B cell (primary cell): ENCODE measurements around the gene AP1G1. TPM values are rescaled to one million over a fixed set of nuclear protein-coding genes. Genes with fewer than 3 reads are reported as not detected.

ENCODE experiments used
- ATAC-seq: fragments of 200-7000 bp; cut with Tn5 transposase; one replicate; pipeline ENCODE4 v1.10.0; 2021; ENCODE audit warnings: low read depth, mild to moderate bottlenecking, moderate number of reproducible peaks, moderate library complexity
- CTCF ChIA-PET: fragments of 350-600 bp; sonication (Branson Sonifier 250); formaldehyde crosslinking; loops from one replicate; lab custom pipeline; 2021; ENCODE audit warnings: antibody characterized with exemption, inconsistent platforms; lab: Charles Lee
- POLR2A ChIA-PET: fragments of 350-600 bp; sonication (Branson Sonifier 250); formaldehyde crosslinking; loops from one replicate; lab custom pipeline; 2021; ENCODE audit warnings: antibody characterized with exemption; lab: Charles Lee
- DNase-seq: peaks from one replicate; pipeline ENCODE4 v3.0.0; 2013
- H2AFZ ChIP-seq: 2 replicates; pipeline ENCODE4 v1.6.1; 2012; ENCODE audit warnings: mild to moderate bottlenecking, low read depth, low read length; ENCODE audit not compliant: insufficient read depth, poor library complexity, severe bottlenecking
- H3K27ac ChIP-seq, 2 donors: 1 replicate in 1 of 2; 2 replicates in 1 of 2; pipeline ENCODE4 v1.5.1; 2012 to 2013; ENCODE audit warnings: low read length in 2 of 2, mild to moderate bottlenecking in 2 of 2, moderate library complexity in 1 of 2
- H3K27me3 ChIP-seq, 4 experiments: fragments of 200-600 bp in 1 of 4; sonication (generic) in 1 of 4; replicated peaks in 1 of 4; 1 replicate in 2 of 4; 2 replicates in 2 of 4; pipeline versions ENCODE4 v1.6.1 to v1.7.0; 2013 to 2016; ENCODE audit warnings: low read length in 3 of 4, mild to moderate bottlenecking in 2 of 4, mixed read lengths in 1 of 4, moderate library complexity in 1 of 4; ENCODE audit not compliant: insufficient read depth in 4 of 4, control insufficient read depth in 3 of 4; ENCODE audit errors: control extremely low read depth in 1 of 4
- H3K36me3 ChIP-seq, 2 experiments: replicated peaks in 1 of 2; 1 replicate in 1 of 2; 2 replicates in 1 of 2; pipeline versions ENCODE4 v1.6.1 to v1.7.1; 2013; ENCODE audit warnings: low read length in 1 of 2; ENCODE audit not compliant: insufficient read depth in 2 of 2, control insufficient read depth in 1 of 2; ENCODE audit errors: control extremely low read depth in 1 of 2, extremely low read depth in 1 of 2
- H3K4me1 ChIP-seq, 2 donors: fragments of 200-600 bp in 1 of 2; sonication (generic) in 1 of 2; 1 replicate in 1 of 2; 2 replicates in 1 of 2; pipeline versions ENCODE4 v1.5.1 to v1.6.1; 2013 to 2017; ENCODE audit warnings: low read length in 2 of 2; ENCODE audit not compliant: control insufficient read depth in 2 of 2, insufficient read depth in 2 of 2
- H3K4me2 ChIP-seq: replicated peaks from 2 replicates; pipeline ENCODE3; 2012; ENCODE audit warnings: mild to moderate bottlenecking, low read depth, low read length; ENCODE audit not compliant: poor library complexity, severe bottlenecking
- H3K4me3 ChIP-seq, 5 experiments: fragments of 200-600 bp in 1 of 5; sonication (generic) in 1 of 5; 1 replicate in 3 of 5; 2 replicates in 2 of 5; pipeline versions ENCODE4 v1.5.1 to v1.7.0; 2011 to 2016; ENCODE audit warnings: low read length in 4 of 5, mild to moderate bottlenecking in 4 of 5, low read depth in 2 of 5, control low read depth in 1 of 5, moderate library complexity in 1 of 5; ENCODE audit not compliant: insufficient read depth in 1 of 5; ENCODE audit errors: control extremely low read depth in 1 of 5, extremely low read depth in 1 of 5
- H3K79me2 ChIP-seq: fragments of 200-600 bp; sonication (generic); one replicate; pipeline ENCODE4 v1.6.0; 2016; ENCODE audit warnings: low read length; ENCODE audit not compliant: control insufficient read depth, insufficient read depth
- H3K9ac ChIP-seq: fragments of 200-600 bp; sonication (generic); 2 replicates; pipeline ENCODE4 v1.6.1; 2017; ENCODE audit warnings: mild to moderate bottlenecking, low read length, moderate library complexity
- H3K9me3 ChIP-seq, 3 donors: one replicate each; pipeline versions ENCODE4 v1.6.1 to v1.7.1; 2013; ENCODE audit warnings: low read length in 2 of 3; ENCODE audit not compliant: control insufficient read depth in 2 of 3, insufficient read depth in 1 of 3; ENCODE audit errors: control extremely low read depth in 1 of 3
- H4K20me1 ChIP-seq: 2 replicates; pipeline ENCODE4 v1.6.0; 2012; ENCODE audit warnings: mild to moderate bottlenecking, low read length; ENCODE audit not compliant: insufficient read depth, control insufficient read depth, poor library complexity, severe bottlenecking
- H3K27ac Mint-ChIP-seq: one replicate; pipeline ENCODE4 v1.8.0; 2021; ENCODE audit warnings: mixed read lengths
- H3K27me3 Mint-ChIP-seq: one replicate; pipeline ENCODE4 v1.8.0; 2021; ENCODE audit warnings: mixed read lengths
- H3K4me1 Mint-ChIP-seq: one replicate; pipeline ENCODE4 v1.8.0; 2021; ENCODE audit warnings: mixed read lengths
- H3K4me3 Mint-ChIP-seq: one replicate; pipeline ENCODE4 v1.8.0; 2021; ENCODE audit warnings: mixed read lengths
- H3K9me3 Mint-ChIP-seq: one replicate; pipeline ENCODE4 v1.8.0; 2022; ENCODE audit warnings: mixed read lengths; ENCODE audit not compliant: insufficient read depth
- CTCF ChIP-seq: fragments of 200-600 bp; IDR thresholded peaks from one replicate; pipeline ENCODE4 v1.8.0; 2022; ENCODE audit warnings: antibody characterized with exemption, mild to moderate bottlenecking
- EZH2 ChIP-seq: IDR thresholded peaks from 2 replicates; pipeline ENCODE4 v1.6.1; 2012; ENCODE audit warnings: borderline replicate concordance, low read depth, mild to moderate bottlenecking, moderate library complexity, low read length; ENCODE audit not compliant: insufficient read depth, poor library complexity, severe bottlenecking
- WGBS: methylation state at CpG from one replicate; pipeline ENCODE4 v1.1.5; 2013; ENCODE audit warnings: missing lambda C conversion rate; ENCODE audit not compliant: insufficient coverage; 5-methylcytosine and 5-hydroxymethylcytosine counted together
- intact Hi-C: fragments of 100-400 bp; cut with micrococcal nuclease; formaldehyde crosslinking; loops from one replicate; pipeline ENCODE4 v1.10.0; 2022
- polyA plus RNA-seq: library from polyadenylated mRNA; depleted of rRNA; stranded (reverse); fragments of >200 nt; gene quantifications from 2 replicates; pipeline ENCODE4 v1.2.3, GENCODE V29; 2012
- total RNA-seq, 2 donors: library from RNA; stranded (reverse); fragments of 120-200 nt in 1 of 2; gene quantifications; 1 replicate in 1 of 2; 2 replicates in 1 of 2; pipeline versions ENCODE4 v1.2.3 to v1.2.4, GENCODE V29; 2013 to 2022

Gene AP1G1
- total and polyA plus RNA-seq, 2 donors (not counting 1 experiment from before 2014, with no cell fraction given), result 43.8 to 142 TPM

GRCh38 chr16:71784093-71784492 lies 24.5 kb downstream of the AP1G1 start:
- Histone ChIP-seq H3K4me1 (no peaks in the 10 kb centered on the region), H3K27ac (no peak overlapping the region), H3K9ac (no peak overlapping the region), H4K20me1 (peaks cover 75% of the 10 kb centered on the region), H3K27me3 (no peaks in the 10 kb centered on the region), H3K9me3 (no peaks in the 10 kb centered on the region), H3K79me2 (peaks cover 97% of the 10 kb centered on the region), H3K4me3 (no peak overlapping the region), H3K4me2 (no peak overlapping the region), H2AFZ (no peak overlapping the region), H3K36me3 (peaks cover 15 to 42% of the 10 kb centered on the region in 2 experiments)
- no peaks in the 10 kb centered on the region for H3K9me3 Mint-ChIP-seq
- POLR2A ChIA-PET, result no interaction called here
- CTCF ChIA-PET, result interaction anchor here (1.3 kb wide), 1 partner anchor 110 kb away, joined by 3 read pairs; no protein-coding TSS in a partner anchor
- no CpG with 5 or more reads among the region's 2 CpGs for WGBS
- no peak overlapping the region for H3K27ac Mint-ChIP-seq
- ATAC-seq, result no peak
- no peak overlapping the region for H3K4me3 Mint-ChIP-seq
- intact Hi-C loops, result no loop called here
- DNase-seq, result no peak
- peaks cover 13% of the 10 kb centered on the region for H3K4me1 Mint-ChIP-seq
- TF ChIP-seq EZH2 (no peak), CTCF (no peak)
- H3K27me3 Mint-ChIP-seq, result no peaks in the 10 kb centered on the region

GRCh38 chr16:71781741-71782140 lies 26.9 kb downstream of the AP1G1 start:
- Mint-ChIP-seq H3K27me3 (no peaks in the 10 kb centered on the region), H3K4me1 (peaks cover 17% of the 10 kb centered on the region), H3K4me3 (no peak overlapping the region), H3K9me3 (no peaks in the 10 kb centered on the region), H3K27ac (no peak overlapping the region)
- CTCF ChIA-PET, result no interaction called here
- Histone ChIP-seq H3K27ac (no peak overlapping the region), H3K79me2 (peaks cover 96% of the 10 kb centered on the region), H3K36me3 (peaks cover 7 to 30% of the 10 kb centered on the region in 2 experiments), H3K4me1 (peaks cover 0 to 6% of the 10 kb centered on the region in 2 donors), H3K4me3 (no peak overlapping the region), H2AFZ (no peak overlapping the region), H4K20me1 (peaks cover 78% of the 10 kb centered on the region), H3K4me2 (no peak overlapping the region), H3K27me3 (no peaks in the 10 kb centered on the region), H3K9ac (no peak overlapping the region), H3K9me3 (no peaks in the 10 kb centered on the region)
- ATAC-seq (no peak), DNase-seq (no peak)
- intact Hi-C loops, result no loop called here
- WGBS, result no CpG with 5 or more reads among the region's 3 CpGs
- TF ChIP-seq CTCF (no peak), EZH2 (no peak)
- POLR2A ChIA-PET, result no interaction called here
